Measurements from ENCODE around the gene DYSF.

DYSF gene

GRCh38 chr2:71521436-71521950 is 68.1 kb downstream of the DYSF start:
- no peak overlapping the region for H3K4me3 ChIP-seq (ENCODE audit: low read length)
- no peaks in the 10 kb centered on the region for H3F3A ChIP-seq (ENCODE audit: insufficient read depth, low read length)
- no peaks in the 10 kb centered on the region for H3K27me3 ChIP-seq (replicated peaks; ENCODE audit: insufficient read depth, low read length)
- H3K9ac ChIP-seq (ENCODE audit: low read length) = no peak overlapping the region
- no peak overlapping the region for H3K27ac ChIP-seq (ENCODE audit: low read length)
- H3K36me3 ChIP-seq (replicated peaks; ENCODE audit: insufficient read depth, low read length) = no peaks in the 10 kb centered on the region
- no peaks in the 10 kb centered on the region for H3K9me3 ChIP-seq (replicated peaks; ENCODE audit: insufficient read depth, low read length)
- H2AFZ ChIP-seq (ENCODE audit: low read length) = no peak overlapping the region
- H4K20me1 ChIP-seq (ENCODE audit: insufficient read depth, low read length) = no peaks in the 10 kb centered on the region
- H3K79me2 ChIP-seq (ENCODE audit: low read length) = no peaks in the 10 kb centered on the region
- no peak for TF ChIP-seq CTCF (IDR thresholded peaks at IDR 0.05; ENCODE audit: low read length)
- no peak for TF ChIP-seq EZH2phosphoT487 (IDR thresholded peaks at IDR 0.05; ENCODE audit: low read length)
- TF ChIP-seq EZH2 (optimal IDR thresholded peaks at IDR 0.05; ENCODE audit: low read depth, low read length) = no peak
- no peak for DNase-seq
- H3K9me2 ChIP-seq (replicated peaks; ENCODE audit: insufficient read depth, low read length) = no peaks in the 10 kb centered on the region
- H3K4me1 ChIP-seq (ENCODE audit: low read length) = no peaks in the 10 kb centered on the region
- no peak overlapping the region for H3K4me2 ChIP-seq (ENCODE audit: low read depth, low read length)

- Histone ChIP-seq H3K4me2 (ENCODE audit: low read depth, low read length) (no peak overlapping the region), H3F3A (ENCODE audit: insufficient read depth, low read length) (no peaks in the 10 kb centered on the region), H4K20me1 (ENCODE audit: insufficient read depth, low read length) (no peaks in the 10 kb centered on the region), H3K4me1 (ENCODE audit: low read length) (no peaks in the 10 kb centered on the region), H3K4me3 (ENCODE audit: low read length) (no peak overlapping the region), H3K36me3 (replicated peaks; ENCODE audit: insufficient read depth, low read length) (no peaks in the 10 kb centered on the region), H3K9ac (ENCODE audit: low read length) (no peak overlapping the region), H2AFZ (ENCODE audit: low read length) (no peak overlapping the region), H3K27ac (ENCODE audit: low read length) (no peak overlapping the region), H3K9me3 (replicated peaks; ENCODE audit: insufficient read depth, low read length) (no peaks in the 10 kb centered on the region), H3K9me2 (replicated peaks; ENCODE audit: insufficient read depth, low read length) (no peaks in the 10 kb centered on the region), H3K27me3 (replicated peaks; ENCODE audit: insufficient read depth, low read length) (no peaks in the 10 kb centered on the region), H3K79me2 (ENCODE audit: low read length) (no peaks in the 10 kb centered on the region)
- TF ChIP-seq EZH2phosphoT487 (IDR thresholded peaks at IDR 0.05; ENCODE audit: low read length) (no peak), CTCF (IDR thresholded peaks at IDR 0.05; ENCODE audit: low read length) (no peak), EZH2 (optimal IDR thresholded peaks at IDR 0.05; ENCODE audit: low read depth, low read length) (no peak)
- no peak for DNase-seq
Observed at GRCh38 chr2:71524476-71524875, 71.1 kb downstream of the DYSF start.

- Histone ChIP-seq H3K9me2 (replicated peaks; ENCODE audit: insufficient read depth, low read length) (no peaks in the 10 kb centered on the region), H2AFZ (ENCODE audit: low read length) (no peak overlapping the region), H3F3A (ENCODE audit: insufficient read depth, low read length) (no peaks in the 10 kb centered on the region), H3K9me3 (replicated peaks; ENCODE audit: insufficient read depth, low read length) (no peaks in the 10 kb centered on the region), H3K27ac (ENCODE audit: low read length) (no peak overlapping the region), H3K9ac (ENCODE audit: low read length) (no peak overlapping the region), H3K27me3 (replicated peaks; ENCODE audit: insufficient read depth, low read length) (no peaks in the 10 kb centered on the region), H3K36me3 (replicated peaks; ENCODE audit: insufficient read depth, low read length) (no peaks in the 10 kb centered on the region), H3K79me2 (ENCODE audit: low read length) (no peaks in the 10 kb centered on the region), H3K4me3 (ENCODE audit: low read length) (no peak overlapping the region), H4K20me1 (ENCODE audit: insufficient read depth, low read length) (no peaks in the 10 kb centered on the region), H3K4me2 (ENCODE audit: low read depth, low read length) (no peak overlapping the region), H3K4me1 (ENCODE audit: low read length) (no peaks in the 10 kb centered on the region)
- TF ChIP-seq CTCF (IDR thresholded peaks at IDR 0.05; ENCODE audit: low read length) (no peak), EZH2 (optimal IDR thresholded peaks at IDR 0.05; ENCODE audit: low read depth, low read length) (no peak), EZH2phosphoT487 (IDR thresholded peaks at IDR 0.05; ENCODE audit: low read length) (no peak)
- DNase-seq = no peak
Observed at GRCh38 chr2:71526141-71526540, 72.8 kb downstream of the DYSF start.
